Kidney (tissue), 14 donors: Measurements from ENCODE around the gene RAB33B. TPM values are rescaled to one million over a fixed set of nuclear protein-coding genes. Genes with fewer than 3 reads are reported as not detected.
"Not testable (repeated sequence)": the region's sequence is repeated elsewhere in the genome, so short reads cannot be mapped to it uniquely, and the experiment has no call there.

ENCODE experiments used
- DNase-seq, 5 donors: peaks; one replicate each; pipeline ENCODE4 v3.0.0-alpha.2; 2013 to 2020
- FAIRE-seq: peaks from 2 replicates; lab custom pipeline; 2012; peaks lifted over from hg19 to GRCh38; lab: Jason Lieb, UNC
- H3K27ac ChIP-seq, 2 donors: one replicate each; pipeline ENCODE4 v1.7.0; 2013; ENCODE audit warnings: low read depth in 2 of 2, low read length in 2 of 2, inconsistent platforms in 1 of 2
- H3K27me3 ChIP-seq: one replicate; pipeline ENCODE4 v1.7.1; 2013; ENCODE audit warnings: low read length, inconsistent platforms; ENCODE audit not compliant: control insufficient read depth, insufficient read depth
- H3K36me3 ChIP-seq, 3 donors: one replicate each; pipeline versions ENCODE4 v1.7.0 to v1.7.1; 2013; ENCODE audit warnings: low read length in 3 of 3, control low read depth in 1 of 3, inconsistent platforms in 1 of 3; ENCODE audit not compliant: insufficient read depth in 3 of 3, control insufficient read depth in 2 of 3
- H3K4me1 ChIP-seq, 3 donors: one replicate each; pipeline versions ENCODE4 v1.7.0 to v1.7.1; 2013; ENCODE audit warnings: low read length in 3 of 3, inconsistent platforms in 1 of 3, low read depth in 1 of 3; ENCODE audit not compliant: control insufficient read depth in 2 of 3, insufficient read depth in 2 of 3
- H3K4me3 ChIP-seq, 3 donors: one replicate each; pipeline versions ENCODE4 v1.7.0 to v1.8.1; 2013; ENCODE audit warnings: low read length in 3 of 3, control low read depth in 1 of 3, inconsistent platforms in 1 of 3
- H3K9ac ChIP-seq, 3 donors: one replicate each; pipeline versions ENCODE4 v1.7.0 to v1.7.1; 2013; ENCODE audit warnings: low read length in 3 of 3, control low read depth in 1 of 3, inconsistent platforms in 1 of 3
- H3K9me3 ChIP-seq, 3 donors: one replicate each; pipeline versions ENCODE4 v1.7.0 to v1.7.1; 2013; ENCODE audit warnings: low read length in 3 of 3, control low read depth in 1 of 3, inconsistent platforms in 1 of 3; ENCODE audit not compliant: control insufficient read depth in 2 of 3, insufficient read depth in 1 of 3
- CTCF ChIP-seq: IDR thresholded peaks from 3 replicates; pipeline ENCODE4 v1.5.1; 2012; ENCODE audit warnings: mild to moderate bottlenecking, moderate library complexity, borderline replicate concordance; ENCODE audit not compliant: insufficient read depth; ENCODE audit errors: extremely low read depth
- intact Hi-C: fragments of 100-400 bp; cut with DNase I; formaldehyde crosslinking; loops from one replicate; pipeline ENCODE4 v1.11.1; 2022
- polyA plus RNA-seq: library from polyadenylated mRNA; stranded (reverse); fragments of 350-450 nt; fragmentation: Illumina TruSeq; extraction: RNeasy Lipid Tissue Mini Kit (QIAGEN cat#74804); gene quantifications from one replicate; pipeline ENCODE4 v1.2.3, GENCODE V29; 2014; ENCODE audit warnings: low read depth, low replicate concordance; ENCODE audit not compliant: insufficient read depth
- total RNA-seq: library from RNA; stranded (reverse); fragmentation: NEBNext Ultra II Directional; extraction: Animal tissue kit (Norgen Biotek cat#: 25700); gene quantifications from one replicate; pipeline ENCODE4 v1.2.1, GENCODE V29; 2021
- donor health status: control.
- donor health status: control.
- donor health status: control.
- donor health status: control.
- donor health status: control.
- donor health status: DM: yes; HTN: yes; CAD: no.
- donor health status: Normal renal cell carcinoma (clear cell type).

RAB33B gene
- total and polyA plus RNA-seq, 2 donors from 2014 or later, result 2.5 to 9.8 TPM

- Histone ChIP-seq H3K9ac (no peak overlapping the region), H3K4me3 (no peak overlapping the region), H3K4me1 (no peaks in the 10 kb centered on the region), H3K9me3 (peaks cover 0 to 7% (median 0%) of the 10 kb centered on the region in 3 donors), H3K27me3 (no peaks in the 10 kb centered on the region), H3K27ac (no peak overlapping the region), H3K36me3 (no peaks in the 10 kb centered on the region)
- DNase-seq (no peak), FAIRE-seq (no peak)
- TF ChIP-seq CTCF, result no peak
- intact Hi-C loops, result no loop called here
Observed at GRCh38 chr4:139465922-139466321, 12.0 kb downstream of the RAB33B start.

- H3K9me3 ChIP-seq, result peaks cover 0 to 11% (median 0%) of the 10 kb centered on the region in 3 donors
- H3K27me3 ChIP-seq, H3K4me3 ChIP-seq, FAIRE-seq, DNase-seq, H3K4me1 ChIP-seq, intact Hi-C loops, H3K9ac ChIP-seq, H3K27ac ChIP-seq: not testable (repeated sequence)
- peaks cover 6 to 11% (median 8%) of the 10 kb centered on the region in 3 donors for H3K36me3 ChIP-seq
Observed at GRCh38 chr4:139468756-139469155, 14.8 kb downstream of the RAB33B start.

- DNase-seq (no peak), FAIRE-seq (no peak)
- H3K9me3 ChIP-seq, result peaks cover 0 to 11% (median 0%) of the 10 kb centered on the region in 3 donors
- H3K27ac ChIP-seq, result no peak overlapping the region
- TF ChIP-seq CTCF, result no peak
- H3K4me3 ChIP-seq, result no peak overlapping the region
- peaks cover 6 to 11% (median 8%) of the 10 kb centered on the region in 3 donors for H3K36me3 ChIP-seq
- intact Hi-C loops, result no loop called here
- no peaks in the 10 kb centered on the region for H3K4me1 ChIP-seq
- H3K9ac ChIP-seq, result no peak overlapping the region
- H3K27me3 ChIP-seq, result no peaks in the 10 kb centered on the region
Observed at GRCh38 chr4:139469216-139469615, 15.3 kb downstream of the RAB33B start.

GRCh38 chr4:139469869-139470268 lies 15.9 kb downstream of the RAB33B start:
- Histone ChIP-seq H3K27me3 (no peaks in the 10 kb centered on the region), H3K9ac (no peak overlapping the region), H3K36me3 (peaks cover 6 to 11% (median 8%) of the 10 kb centered on the region in 3 donors), H3K9me3 (peaks cover 0 to 11% (median 0%) of the 10 kb centered on the region in 3 donors), H3K27ac (no peak overlapping the region), H3K4me3 (no peak overlapping the region), H3K4me1 (no peaks in the 10 kb centered on the region)
- intact Hi-C loops, result no loop called here
- FAIRE-seq (no peak), DNase-seq (no peak)
- TF ChIP-seq CTCF, result no peak
